OCI-LY7 (cell line): ENCODE measurements around the gene MYLK4. TPM values are rescaled to one million over a fixed set of nuclear protein-coding genes. Genes with fewer than 3 reads are reported as not detected.

Experiments used
- BruUV-seq: library from RNA; stranded (reverse); fragments of 400-500 nt; replicated peaks from 2 replicates; lab custom pipeline; 2021; lab: Mats Ljungman, UMichigan
- CTCF ChIA-PET: fragments of 300-600 bp; sonication (Branson Sonifier 250); formaldehyde crosslinking; loops from one replicate; lab custom pipeline; 2022; ENCODE audit warnings: antibody characterized with exemption; ENCODE audit not compliant: unreplicated experiment; lab: Charles Lee
- POLR2A ChIA-PET: fragments of 300-600 bp; sonication (Branson Sonifier 250); formaldehyde crosslinking; loops from one replicate; lab custom pipeline; 2022; ENCODE audit warnings: antibody characterized with exemption; lab: Charles Lee
- DNase-seq: peaks from one replicate; pipeline ENCODE4 v3.0.0-alpha.2; 2015; ENCODE audit warnings: low spot score
- H2AFZ ChIP-seq: fragments of 200-600 bp; sonication (generic), shearing (Covaris generic); 2 replicates; pipeline ENCODE4 v1.6.1; 2014; ENCODE audit warnings: mild to moderate bottlenecking, antibody characterized with exemption, low read length, moderate library complexity
- H3K27ac ChIP-seq: fragments of 200-600 bp; sonication (generic); 2 replicates; pipeline ENCODE4 v1.5.1; 2014; ENCODE audit warnings: mixed run types, low read depth, mild to moderate bottlenecking, moderate library complexity, low read length, inconsistent platforms; ENCODE audit not compliant: poor library complexity, severe bottlenecking
- H3K36me3 ChIP-seq: fragments of 200-600 bp; sonication (generic); 2 replicates; pipeline ENCODE4 v1.6.1; 2014; ENCODE audit warnings: mild to moderate bottlenecking, antibody characterized with exemption, low read length, moderate library complexity, mixed read lengths; ENCODE audit not compliant: insufficient read depth
- H3K4me1 ChIP-seq: fragments of 200-600 bp; sonication (generic); 2 replicates; pipeline ENCODE4 v1.5.1; 2014; ENCODE audit warnings: mild to moderate bottlenecking, low read length; ENCODE audit not compliant: insufficient read depth, poor library complexity, severe bottlenecking
- H3K4me2 ChIP-seq: fragments of 200-600 bp; sonication (generic); 2 replicates; pipeline ENCODE4 v1.6.1; 2014; ENCODE audit warnings: mild to moderate bottlenecking, low read length
- H3K4me3 ChIP-seq: fragments of 200-600 bp; sonication (generic); 2 replicates; pipeline ENCODE4 v1.5.1; 2014; ENCODE audit warnings: mild to moderate bottlenecking, low read depth, low read length; ENCODE audit not compliant: poor library complexity, severe bottlenecking
- H3K79me2 ChIP-seq: fragments of 200-600 bp; sonication (generic); 2 replicates; pipeline ENCODE4 v1.6.1; 2016; ENCODE audit warnings: low read depth, mild to moderate bottlenecking, low read length, moderate library complexity, mixed read lengths; ENCODE audit not compliant: insufficient read depth
- H3K9me2 ChIP-seq: fragments of 200-600 bp; sonication (generic); 2 replicates; pipeline ENCODE4 v1.6.1; 2016; ENCODE audit warnings: mild to moderate bottlenecking, low read length, mixed read lengths; ENCODE audit not compliant: insufficient read depth
- H3K9me3 ChIP-seq: fragments of 200-600 bp; sonication (generic); 2 replicates; pipeline ENCODE4 v1.6.1; 2014; ENCODE audit warnings: mild to moderate bottlenecking, mixed run types, low read length, mixed read lengths
- H4K20me1 ChIP-seq: fragments of 200-600 bp; sonication (generic); 2 replicates; pipeline ENCODE4 v1.6.1; 2014; ENCODE audit warnings: mild to moderate bottlenecking, antibody characterized with exemption, low read length, moderate library complexity, mixed read lengths; ENCODE audit not compliant: insufficient read depth
- CTCF ChIP-seq: fragments of 200-600 bp; sonication (generic); conservative IDR thresholded peaks from 2 replicates; pipeline ENCODE4 v1.5.1; 2014; ENCODE audit warnings: mild to moderate bottlenecking, antibody characterized with exemption, low read length, moderate library complexity, mixed read lengths
- EZH2phosphoT487 ChIP-seq: fragments of 200-600 bp; sonication (generic); IDR thresholded peaks from 2 replicates; pipeline ENCODE4 v1.6.1; 2018; ENCODE audit warnings: low read depth, borderline replicate concordance, mild to moderate bottlenecking, mixed run types, antibody characterized with exemption, low read length, moderate library complexity, mixed read lengths
- intact Hi-C: fragments of 100-400 bp; cut with micrococcal nuclease; formaldehyde crosslinking; loops from one replicate; pipeline ENCODE4 v1.10.0; 2022; ENCODE audit not compliant: unreplicated experiment
- total RNA-seq, 2 experiments: library from RNA; depleted of rRNA in 1 of 2; stranded (reverse); fragments of >200 nt in 1 of 2; shearing (Covaris generic) in 1 of 2; gene quantifications; 2 replicates each; pipeline ENCODE4 v1.2.3, GENCODE V29; 2014 to 2022

The MYLK4 gene
- total RNA-seq, 2 experiments from 2014 or later: 0.16 to 0.36 TPM

- no peaks in the 10 kb centered on the region for H4K20me1 ChIP-seq
- H3K9me2 ChIP-seq: no peaks in the 10 kb centered on the region
- H3K79me2 ChIP-seq: no peaks in the 10 kb centered on the region
- DNase-seq: peak; percentile 43
- peak; percentile 93 for TF ChIP-seq CTCF
- TF ChIP-seq EZH2phosphoT487: no peak
- H3K36me3 ChIP-seq: no peaks in the 10 kb centered on the region
- no peaks in the 10 kb centered on the region for H3K4me1 ChIP-seq
- intact Hi-C loops: loop anchor here (5.0 kb wide), 1 partner anchor 1037 kb away; no protein-coding TSS in a partner anchor
- H3K4me3 ChIP-seq: no peak overlapping the region
- H3K27ac ChIP-seq: no peak overlapping the region
- ChIA-PET CTCF (interaction anchor here (0.6 kb wide), 1 partner anchor 196 kb away, joined by 3 read pairs; no protein-coding TSS in a partner anchor), POLR2A (interaction anchor here (0.6 to 0.7 kb wide), 2 partner anchors 693 to 1042 kb away, joined by 3 to 4 read pairs; no protein-coding TSS in a partner anchor)
- H3K4me2 ChIP-seq: no peak overlapping the region
- no TSS peak for BruUV-seq
- H3K9me3 ChIP-seq: no peaks in the 10 kb centered on the region
- peak overlapping the region; percentile 45; the same call in 1 of the 2 replicates for H2AFZ ChIP-seq
Observed at GRCh38 chr6:2634139-2634964, 116.4 kb downstream of the MYLK4 start.

GRCh38 chr6:2633736-2634135, 117.0 kb downstream of the MYLK4 start:
- Histone ChIP-seq H3K4me3 (no peak overlapping the region), H3K36me3 (no peaks in the 10 kb centered on the region), H3K9me2 (no peaks in the 10 kb centered on the region), H3K4me1 (no peaks in the 10 kb centered on the region), H3K4me2 (no peak overlapping the region), H3K79me2 (no peaks in the 10 kb centered on the region), H3K9me3 (no peaks in the 10 kb centered on the region), H3K27ac (no peak overlapping the region), H2AFZ (no peak overlapping the region), H4K20me1 (no peaks in the 10 kb centered on the region)
- no TSS peak for BruUV-seq
- ChIA-PET POLR2A (no interaction called here), CTCF (no interaction called here)
- no peak for DNase-seq
- TF ChIP-seq EZH2phosphoT487: no peak
- intact Hi-C loops: loop anchor here (5.0 kb wide), 1 partner anchor 1036 kb away; no protein-coding TSS in a partner anchor

DNA sequence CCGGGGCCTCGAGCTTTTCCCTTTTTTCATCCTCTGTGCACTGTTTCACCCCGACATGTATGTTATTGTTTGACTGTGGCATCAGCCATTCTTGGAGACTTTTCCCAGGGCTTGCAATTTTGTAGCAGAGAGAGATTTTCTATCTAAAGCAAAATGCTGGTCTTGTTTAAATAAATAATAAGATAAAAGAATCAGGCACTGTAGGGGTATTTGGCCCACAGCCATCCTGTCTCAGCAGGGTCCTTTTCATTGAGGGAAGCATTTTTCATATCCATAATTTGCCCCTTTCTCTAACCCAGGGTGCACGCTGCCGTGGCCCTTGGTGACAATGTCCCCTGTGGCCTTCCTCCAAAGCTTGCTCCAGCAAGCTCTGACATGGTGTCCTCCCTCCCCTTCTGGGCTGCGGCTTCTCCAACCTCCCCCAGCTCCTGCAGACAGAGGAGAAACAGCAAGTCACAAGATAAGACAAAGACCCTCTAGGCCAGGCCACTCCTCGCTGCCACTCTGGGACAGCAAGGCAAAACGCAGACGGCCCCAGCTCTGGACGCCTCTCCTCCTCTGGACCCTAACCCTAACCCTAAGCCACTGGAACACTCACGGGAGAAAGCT, 117.6 kb downstream of the MYLK4 start:
- H3K4me3 ChIP-seq: no peak overlapping the region
- TF ChIP-seq CTCF: no peak
- no peak for TF ChIP-seq EZH2phosphoT487
- H4K20me1 ChIP-seq: no peaks in the 10 kb centered on the region
- BruUV-seq: no TSS peak
- no peaks in the 10 kb centered on the region for H3K9me2 ChIP-seq
- DNase-seq: no peak
- intact Hi-C loops: loop anchor here (5.0 kb wide), 1 partner anchor 1036 kb away; no protein-coding TSS in a partner anchor
- POLR2A ChIA-PET: no interaction called here
- H3K36me3 ChIP-seq: no peaks in the 10 kb centered on the region
- H3K4me2 ChIP-seq: no peak overlapping the region
- no peaks in the 10 kb centered on the region for H3K9me3 ChIP-seq
- H3K4me1 ChIP-seq: no peaks in the 10 kb centered on the region
- CTCF ChIA-PET: no interaction called here
- H3K27ac ChIP-seq: no peak overlapping the region
- no peak overlapping the region for H2AFZ ChIP-seq
- no peaks in the 10 kb centered on the region for H3K79me2 ChIP-seq
